Measurements from ENCODE around the gene ELF2. TPM values are rescaled to one million over a fixed set of nuclear protein-coding genes. Genes with fewer than 3 reads are reported as not detected.
"Not testable (repeated sequence)": the region's sequence is repeated elsewhere in the genome, so short reads cannot be mapped to it uniquely, and the experiment has no call there.

ELF2 gene
- total RNA-seq, 2 experiments from 2014 or later: 25.1 to 25.6 TPM

- peaks cover 13% of the 10 kb centered on the region for H3K4me1 Mint-ChIP-seq (ENCODE audit: low read depth)
- no peak overlapping the region for H3K4me3 Mint-ChIP-seq
- no peak overlapping the region for H3K27ac Mint-ChIP-seq
- intact Hi-C loops (cut with micrococcal nuclease): no loop called here
- CTCF ChIA-PET: interaction anchor here (0.5 kb wide), 1 partner anchor 196 kb away, joined by 4 read pairs; no protein-coding TSS in a partner anchor
- H3K27me3 Mint-ChIP-seq (ENCODE audit: low read depth): no peaks in the 10 kb centered on the region
- peaks cover 11% of the 10 kb centered on the region for H3K36me3 Mint-ChIP-seq (ENCODE audit: low read depth)
- no peaks in the 10 kb centered on the region for H3K9me3 Mint-ChIP-seq
- no peak for DNase-seq
Observed at GRCh38 chr4:139024686-139025085, 152.3 kb downstream of the ELF2 start.

GRCh38 chr4:139022835-139023234, 154.2 kb downstream of the ELF2 start:
- peaks cover 29% of the 10 kb centered on the region for H3K4me1 Mint-ChIP-seq (ENCODE audit: low read depth)
- no peak overlapping the region for H3K4me3 Mint-ChIP-seq
- DNase-seq: no peak
- intact Hi-C loops (cut with micrococcal nuclease): no loop called here
- H3K27ac Mint-ChIP-seq: no peak overlapping the region
- H3K9me3 Mint-ChIP-seq: no peaks in the 10 kb centered on the region
- peaks cover 15% of the 10 kb centered on the region for H3K36me3 Mint-ChIP-seq (ENCODE audit: low read depth)
- CTCF ChIA-PET: no interaction called here
- H3K27me3 Mint-ChIP-seq (ENCODE audit: low read depth): no peaks in the 10 kb centered on the region

- H3K27me3 Mint-ChIP-seq (ENCODE audit: low read depth); H3K27ac Mint-ChIP-seq; intact Hi-C loops (cut with micrococcal nuclease); H3K4me3 Mint-ChIP-seq; DNase-seq; H3K9me3 Mint-ChIP-seq: not testable (repeated sequence)
- peaks cover 15% of the 10 kb centered on the region for H3K36me3 Mint-ChIP-seq (ENCODE audit: low read depth)
- CTCF ChIA-PET: interaction anchor here (0.6 to 7.6 kb wide), 3 partner anchors 9 to 345 kb away, joined by 3 to 86 read pairs (median 5); no protein-coding TSS in a partner anchor
- H3K4me1 Mint-ChIP-seq (ENCODE audit: low read depth): peaks cover 36% of the 10 kb centered on the region
Observed at GRCh38 chr4:139021071-139021470, 155.9 kb downstream of the ELF2 start.

GRCh38 chr4:139020384-139020783, 156.6 kb downstream of the ELF2 start:
- CTCF ChIA-PET: interaction anchor here (7.6 kb wide), 1 partner anchor 10 kb away, joined by 86 read pairs; no protein-coding TSS in a partner anchor
- no peaks in the 10 kb centered on the region for H3K9me3 Mint-ChIP-seq
- peaks cover 15% of the 10 kb centered on the region for H3K36me3 Mint-ChIP-seq (ENCODE audit: low read depth)
- H3K4me1 Mint-ChIP-seq (ENCODE audit: low read depth): peaks cover 36% of the 10 kb centered on the region
- H3K4me3 Mint-ChIP-seq: no peak overlapping the region
- no peaks in the 10 kb centered on the region for H3K27me3 Mint-ChIP-seq (ENCODE audit: low read depth)
- intact Hi-C loops (cut with micrococcal nuclease): no loop called here
- H3K27ac Mint-ChIP-seq: no peak overlapping the region
- DNase-seq: no peak

GRCh38 chr4:139018971-139019758, 157.9 kb downstream of the ELF2 start:
- Mint-ChIP-seq H3K36me3 (ENCODE audit: low read depth) (peaks cover 15% of the 10 kb centered on the region), H3K4me3 (no peak overlapping the region), H3K9me3 (no peaks in the 10 kb centered on the region), H3K27me3 (ENCODE audit: low read depth) (no peaks in the 10 kb centered on the region), H3K27ac (no peak overlapping the region), H3K4me1 (ENCODE audit: low read depth) (peaks cover 44% of the 10 kb centered on the region)
- intact Hi-C loops (cut with micrococcal nuclease): loop anchor here (10.0 kb wide), 2 partner anchors 636 to 1506 kb away; partner anchors contain the start of gene ELMOD2
- CTCF ChIA-PET: interaction anchor here (7.6 kb wide), 1 partner anchor 11 kb away, joined by 86 read pairs; no protein-coding TSS in a partner anchor
- no peak for DNase-seq

- Mint-ChIP-seq H3K27ac (no peak overlapping the region), H3K4me1 (ENCODE audit: low read depth) (peaks cover 51% of the 10 kb centered on the region), H3K9me3 (no peaks in the 10 kb centered on the region), H3K4me3 (no peak overlapping the region), H3K27me3 (ENCODE audit: low read depth) (no peaks in the 10 kb centered on the region), H3K36me3 (ENCODE audit: low read depth) (peaks cover 15% of the 10 kb centered on the region)
- CTCF ChIA-PET: interaction anchor here (0.5 to 7.6 kb wide), 2 partner anchors 12 to 398 kb away, joined by 3 to 86 read pairs; no protein-coding TSS in a partner anchor
- intact Hi-C loops (cut with micrococcal nuclease): loop anchor here (10.0 kb wide), 2 partner anchors 636 to 1506 kb away; partner anchors contain the start of gene ELMOD2
- no peak for DNase-seq
Observed at GRCh38 chr4:139018501-139018900, 158.5 kb downstream of the ELF2 start.

- peaks cover 13% of the 10 kb centered on the region for H3K36me3 Mint-ChIP-seq (ENCODE audit: low read depth)
- no peak for DNase-seq
- no peaks in the 10 kb centered on the region for H3K27me3 Mint-ChIP-seq (ENCODE audit: low read depth)
- intact Hi-C loops (cut with micrococcal nuclease): loop anchor here (10.0 kb wide), 2 partner anchors 637 to 1507 kb away; partner anchors contain the start of gene ELMOD2
- no peak overlapping the region for H3K27ac Mint-ChIP-seq
- CTCF ChIA-PET: interaction anchor here (1.3 to 7.6 kb wide), 2 partner anchors 12 to 69 kb away, joined by 4 to 86 read pairs; no protein-coding TSS in a partner anchor
- H3K4me3 Mint-ChIP-seq: no peak overlapping the region
- no peaks in the 10 kb centered on the region for H3K9me3 Mint-ChIP-seq
- peaks cover 50% of the 10 kb centered on the region for H3K4me1 Mint-ChIP-seq (ENCODE audit: low read depth)
Observed at GRCh38 chr4:139017861-139018260, 159.2 kb downstream of the ELF2 start.

- peaks cover 50% of the 10 kb centered on the region for H3K4me1 Mint-ChIP-seq (ENCODE audit: low read depth)
- no peaks in the 10 kb centered on the region for H3K27me3 Mint-ChIP-seq (ENCODE audit: low read depth)
- CTCF ChIA-PET: interaction anchor here (0.6 to 7.6 kb wide), 4 partner anchors 14 to 411 kb away, joined by 3 to 86 read pairs (median 3); no protein-coding TSS in a partner anchor
- no peaks in the 10 kb centered on the region for H3K9me3 Mint-ChIP-seq
- peak overlapping the region; percentile 86 for H3K27ac Mint-ChIP-seq
- peaks cover 10% of the 10 kb centered on the region for H3K36me3 Mint-ChIP-seq (ENCODE audit: low read depth)
- DNase-seq: peak; percentile 52
- intact Hi-C loops (cut with micrococcal nuclease): loop anchor here (1.0 to 10.0 kb wide), 11 partner anchors 67 to 1509 kb away; partner anchors contain the start of genes ELF2, ELMOD2, MAML3 and NDUFC1
- peak overlapping the region; percentile 91 for H3K4me3 Mint-ChIP-seq
Observed at GRCh38 chr4:139015948-139016471, 161.0 kb downstream of the ELF2 start.

- DNase-seq: peak; percentile 97
- Mint-ChIP-seq H3K36me3 (ENCODE audit: low read depth) (peaks cover 9% of the 10 kb centered on the region), H3K27me3 (ENCODE audit: low read depth) (no peaks in the 10 kb centered on the region), H3K4me3 (peak within 1 kb of the TSS; percentile 91), H3K4me1 (ENCODE audit: low read depth) (peaks cover 48% of the 10 kb centered on the region), H3K27ac (peak within 1 kb of the TSS; percentile 96), H3K9me3 (no peaks in the 10 kb centered on the region)
- CTCF ChIA-PET: interaction anchor here (0.5 to 7.6 kb wide), 6 partner anchors 9 to 438 kb away, joined by 3 to 86 read pairs (median 3); no protein-coding TSS in a partner anchor
- intact Hi-C loops (cut with micrococcal nuclease): loop anchor here (1.0 to 10.0 kb wide), 11 partner anchors 68 to 1509 kb away; partner anchors contain the start of genes ELF2, ELMOD2, MAML3 and NDUFC1
Observed at GRCh38 chr4:139015269-139015947, 161.6 kb downstream of the ELF2 start, which contains the start of gene NOCT. Gene NOCT (plus strand): TSS chr4:139015781. CDS start chr4:139015982, 201 bp downstream.

- Mint-ChIP-seq H3K9me3 (no peaks in the 10 kb centered on the region), H3K27ac (peak overlapping the region; percentile 96), H3K27me3 (ENCODE audit: low read depth) (no peaks in the 10 kb centered on the region), H3K4me3 (peak overlapping the region; percentile 91), H3K36me3 (ENCODE audit: low read depth) (peaks cover 3% of the 10 kb centered on the region), H3K4me1 (ENCODE audit: low read depth) (peaks cover 40% of the 10 kb centered on the region)
- CTCF ChIA-PET: interaction anchor here (0.5 to 7.6 kb wide), 6 partner anchors 8 to 439 kb away, joined by 3 to 86 read pairs (median 3); no protein-coding TSS in a partner anchor
- peak; percentile 49 for DNase-seq
- intact Hi-C loops (cut with micrococcal nuclease): loop anchor here (1.0 to 10.0 kb wide), 12 partner anchors 69 to 1510 kb away; partner anchors contain the start of genes ELF2, ELMOD2, MAML3 and NDUFC1
Observed at GRCh38 chr4:139014371-139015268, 162.4 kb downstream of the ELF2 start.

All from activated naive CD4-positive, alpha-beta T cell treated with anti-CD3 and anti-CD28 coated beads for 36 hours (primary cell).